Transverse colon (tissue), 4 donors: ENCODE data around the gene RRM2. TPM values are rescaled to one million over a fixed set of nuclear protein-coding genes. Genes with fewer than 3 reads are reported as not detected.

Experiments used
- DNase-seq: peaks from one replicate; pipeline ENCODE4 v3.0.0-alpha.2; 2019
- H3K27ac ChIP-seq, 4 donors: fragments of 200-600 bp; sonication (generic); 2 replicates each; pipeline ENCODE4 v1.5.1; 2016 to 2018; ENCODE audit warnings: inconsistent platforms in 4 of 4
- H3K27me3 ChIP-seq: fragments of 200-600 bp; sonication (generic); 2 replicates; pipeline ENCODE4 v1.5.1; 2017; ENCODE audit warnings: inconsistent platforms
- H3K36me3 ChIP-seq, 4 donors: fragments of 200-600 bp; sonication (generic); 2 replicates each; pipeline ENCODE4 v1.5.1; 2017 to 2019; ENCODE audit warnings: inconsistent platforms in 4 of 4
- H3K4me1 ChIP-seq, 4 donors: fragments of 200-600 bp; sonication (generic); 2 replicates each; pipeline ENCODE4 v1.5.1; 2017 to 2020; ENCODE audit warnings: inconsistent platforms in 4 of 4
- H3K4me3 ChIP-seq, 4 donors: fragments of 200-600 bp; sonication (generic); 1 replicate in 1 of 4; 2 replicates in 3 of 4; pipeline versions ENCODE4 v1.5.1 to v1.6.1; 2017 to 2019; ENCODE audit warnings: inconsistent platforms in 4 of 4
- H3K9me3 ChIP-seq, 2 donors: fragments of 200-600 bp; sonication (generic); 2 replicates each; pipeline ENCODE4 v1.5.1; 2017 to 2019; ENCODE audit warnings: inconsistent platforms in 2 of 2
- CTCF ChIP-seq, 5 experiments: fragments of 200-600 bp in 3 of 5; fragments of 450-650 bp in 2 of 5; sonication (generic) in 3 of 5; IDR thresholded peaks; 1 replicate in 2 of 5; 2 replicates in 3 of 5; pipeline ENCODE4 v1.5.1; 2016 to 2017; ENCODE audit warnings: antibody characterized with exemption in 5 of 5, inconsistent platforms in 3 of 5, mild to moderate bottlenecking in 2 of 5, moderate library complexity in 1 of 5
- EP300 ChIP-seq: sonication (generic); formaldehyde crosslinking; IDR thresholded peaks from one replicate; pipeline ENCODE4 v1.6.1; 2017; ENCODE audit warnings: antibody characterized with exemption, low read depth
- POLR2A ChIP-seq: fragments of 450-650 bp; IDR thresholded peaks from one replicate; pipeline ENCODE4 v1.6.1; 2016; ENCODE audit warnings: antibody characterized with exemption, mild to moderate bottlenecking, moderate library complexity
- POLR2AphosphoS5 ChIP-seq, 3 donors: sonication (generic); formaldehyde crosslinking; IDR thresholded peaks; one replicate each; pipeline ENCODE4 v1.6.1; 2016; ENCODE audit warnings: antibody characterized with exemption in 3 of 3
- WGBS, 2 donors: methylation state at CpG; one replicate each; pipeline ENCODE4 v1.1.5; 2018; ENCODE audit warnings: low coverage in 1 of 2; 5-methylcytosine and 5-hydroxymethylcytosine counted together
- in situ Hi-C, 4 donors: fragments of 200-750 bp; cut with MboI; loops; one replicate each; pipeline versions ENCODE4 v1.15.0 to v1.15.1; 2017; ENCODE audit warnings: low sequenced_read_pairs in 3 of 4, low pct_ligation_motif_present in 1 of 4, low pct_unique_long_range_greater_than_20kb in 1 of 4
- intact Hi-C: fragments of 100-400 bp; cut with DNase I; formaldehyde crosslinking; loops from one replicate; pipeline ENCODE4 v1.15.1; 2023; ENCODE audit warnings: low total_unique reads
- small RNA-seq, 4 donors: library from RNA; depleted of rRNA; stranded (forward); fragments of <200 nt; gene quantifications; one replicate each; pipeline ENCODE3, GENCODE V24; 2016
- total RNA-seq, 4 donors: library from RNA; depleted of rRNA; stranded (reverse); fragments of >200 nt; gene quantifications; one replicate each; pipeline ENCODE4 v1.1.0, GENCODE V29; 2016

The RRM2 gene
- total RNA-seq, 4 donors from 2014 or later, result 4.0 to 12.9 (median 5.3) TPM; not detected in 1

DNA sequence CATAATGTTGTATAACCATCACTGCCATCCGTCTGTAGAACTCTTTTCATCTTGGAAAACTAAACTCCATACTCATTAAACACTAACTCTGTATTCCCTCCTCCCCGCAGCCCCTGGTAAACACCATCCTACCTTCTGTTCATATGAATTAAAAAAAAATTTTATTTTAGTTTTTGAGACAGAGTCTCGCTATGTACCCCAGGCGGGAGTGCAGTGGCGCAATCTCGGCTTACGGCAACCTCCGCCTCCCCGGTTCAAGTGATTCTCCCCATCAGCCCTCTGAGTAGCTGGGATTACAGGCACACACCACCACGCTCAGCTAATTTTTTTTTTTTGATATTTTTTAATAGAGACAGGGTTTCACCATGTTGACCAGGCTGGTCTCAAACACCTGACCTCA is 52.9 kb downstream of the RRM2 start:
- in situ Hi-C loops (no loop called here), intact Hi-C loops (no loop called here)
- Histone ChIP-seq H3K27me3 (no peaks in the 10 kb centered on the region), H3K4me3 (no peak overlapping the region), H3K27ac (no peak overlapping the region), H3K9me3 (no peaks in the 10 kb centered on the region), H3K36me3 (no peaks in the 10 kb centered on the region), H3K4me1 (no peaks in the 10 kb centered on the region)
- TF ChIP-seq POLR2AphosphoS5 (IDR thresholded peaks at IDR 0.05) (no peak), CTCF (IDR thresholded peaks at IDR 0.05) (no peak), POLR2A (no peak), EP300 (no peak)
- 98 to 100% methylated on average over 2 to 10 of the region's 10 CpGs for WGBS, 2 donors
- no peak for DNase-seq

- no peaks in the 10 kb centered on the region for H3K4me1 ChIP-seq
- no peak overlapping the region for H3K4me3 ChIP-seq
- in situ Hi-C loops (no loop called here), intact Hi-C loops (no loop called here)
- H3K36me3 ChIP-seq, result no peaks in the 10 kb centered on the region
- WGBS, 2 donors, result 94 to 100% methylated on average over 3 to 7 of the region's 7 CpGs
- no peak for TF ChIP-seq POLR2AphosphoS5 (IDR thresholded peaks at IDR 0.05)
- no peak for TF ChIP-seq EP300
- TF ChIP-seq POLR2A, result no peak
- no peak for TF ChIP-seq CTCF (IDR thresholded peaks at IDR 0.05)
- no peaks in the 10 kb centered on the region for H3K27me3 ChIP-seq
- H3K9me3 ChIP-seq, result no peaks in the 10 kb centered on the region
- no peak overlapping the region for H3K27ac ChIP-seq
- no peak for DNase-seq
Observed at GRCh38 chr2:10178751-10179150, 56.2 kb downstream of the RRM2 start.

DNA sequence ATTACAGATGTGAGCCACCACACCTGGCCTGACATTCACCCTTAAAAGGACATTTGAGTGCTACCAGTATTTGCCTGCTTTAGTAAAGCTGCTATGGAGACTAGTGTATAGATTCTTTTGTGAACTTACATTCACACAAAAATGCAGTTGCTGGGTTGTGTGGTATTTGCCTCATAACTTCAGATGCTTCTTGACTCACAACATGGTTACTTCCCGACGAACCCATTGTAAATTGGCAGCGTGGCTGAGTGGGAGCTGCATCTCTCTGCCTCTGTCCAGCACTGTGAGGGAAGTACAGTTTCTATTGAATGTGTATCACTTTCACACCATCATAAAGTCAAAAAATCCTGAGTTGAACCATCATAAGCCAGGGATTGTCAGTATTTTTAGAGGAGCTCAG is 56.9 kb downstream of the RRM2 start:
- H3K4me3 ChIP-seq, result no peak overlapping the region
- TF ChIP-seq POLR2A, result no peak
- TF ChIP-seq CTCF (IDR thresholded peaks at IDR 0.05), result no peak
- TF ChIP-seq EP300, result no peak
- no peak for TF ChIP-seq POLR2AphosphoS5 (IDR thresholded peaks at IDR 0.05)
- H3K27me3 ChIP-seq, result no peaks in the 10 kb centered on the region
- no peaks in the 10 kb centered on the region for H3K36me3 ChIP-seq
- in situ Hi-C loops (no loop called here), intact Hi-C loops (no loop called here)
- 93% methylated on average over 3 of the region's 3 CpGs; no CpG with 5 or more reads in 1 of the 2 donors for WGBS, 2 donors
- no peaks in the 10 kb centered on the region for H3K4me1 ChIP-seq
- no peak overlapping the region for H3K27ac ChIP-seq
- no peaks in the 10 kb centered on the region for H3K9me3 ChIP-seq
- DNase-seq, result no peak

DNA sequence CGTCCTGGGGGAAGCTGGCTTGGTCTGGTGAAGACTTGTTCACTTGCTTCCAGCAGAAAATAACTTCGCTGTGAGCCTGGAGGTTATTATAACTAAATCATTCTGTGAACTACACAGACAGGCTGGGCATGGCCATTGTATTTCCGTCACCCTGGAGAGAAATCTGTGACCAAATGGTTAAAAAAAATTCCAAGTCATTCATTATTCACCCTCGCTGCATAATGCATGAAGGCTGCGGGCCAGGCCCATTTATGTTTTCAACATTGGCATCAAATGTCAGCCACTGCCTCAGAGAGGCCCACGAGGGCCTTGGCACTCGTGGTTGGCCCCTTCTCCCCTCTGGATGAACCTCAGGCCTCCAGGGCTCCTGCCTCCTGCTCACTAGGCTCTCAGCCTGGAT is 57.7 kb downstream of the RRM2 start:
- 87 to 96% methylated on average over 5 to 7 of the region's 7 CpGs for WGBS, 2 donors
- DNase-seq, result no peak
- no peak overlapping the region for H3K4me3 ChIP-seq
- H3K36me3 ChIP-seq, result no peaks in the 10 kb centered on the region
- no peaks in the 10 kb centered on the region for H3K27me3 ChIP-seq
- intact Hi-C loops, result no loop called here
- in situ Hi-C loops, result no loop called here
- no peaks in the 10 kb centered on the region for H3K9me3 ChIP-seq
- no peak overlapping the region for H3K27ac ChIP-seq
- TF ChIP-seq EP300, result no peak
- TF ChIP-seq POLR2AphosphoS5 (IDR thresholded peaks at IDR 0.05), result no peak
- TF ChIP-seq POLR2A, result no peak
- TF ChIP-seq CTCF (IDR thresholded peaks at IDR 0.05), result no peak
- H3K4me1 ChIP-seq, result no peaks in the 10 kb centered on the region

Small RNA genes lying within 50 kb of the gene (small RNA-seq; reads per million reads assigned to genes)
- gene RF00410 (0 reads per million in 4 donors), gene RF00568 (0 reads per million in 4 donors)

Other genes starting within 250 kb of the RRM2 start
- gene GRHL1, start 171.0 kb upstream of the RRM2 start, total RNA-seq, result 10 to 100 TPM in 1 of 4 donors, 1 to 10 TPM in 1, under 1 TPM in 1, not detected in 1; 0.55 to 24.7 (median 1.3) TPM
- 10 to 100 TPM in 2 of 4 donors, 1 to 10 TPM in 2; 6.6 to 17.0 (median 10.5) TPM for gene KLF11, start 79.2 kb upstream of the RRM2 start, total RNA-seq
- gene CYS1, start 42.3 kb upstream of the RRM2 start, total RNA-seq, result 1 to 10 TPM; 1.1 to 7.4 (median 2.0) TPM
- gene HPCAL1, start 180.2 kb downstream of the RRM2 start, total RNA-seq, result 100 to 1,000 TPM in 3 of 4 donors, 10 to 100 TPM in 1; 88.9 to 221 (median 129) TPM